Heart left ventricle (tissue), 13 donors: ENCODE data around the gene C1orf74.

Experiments used
- POLR2A ChIP-seq, 2 donors: fragments of 450-650 bp; IDR thresholded peaks; one replicate each; pipeline ENCODE4 v1.6.1; 2017; ENCODE audit warnings: antibody characterized with exemption in 2 of 2, mild to moderate bottlenecking in 2 of 2, moderate library complexity in 2 of 2
- TF ChIP-seq, protein P1 (sequence below), 12 donors: fragments of 200-600 bp; sonication (generic) in 4 of 12; IDR thresholded peaks; one replicate each; pipeline versions ENCODE4 v1.5.0 to v1.8.0; 2018 to 2022; ENCODE audit warnings: antibody characterized with exemption in 12 of 12, mild to moderate bottlenecking in 5 of 12
- donor health status: ischemic (EF 13 %, LVEDD 7.1; RV severe dilation, severe dysfunction).
- donor health status: DM: no; HTN: yes; CAD: no.
- donor health status: DM: no; HTN: no; CAD: no.
- donor health status: ischemic (EF 25% LVEDD 6.9; RV normal size, moderate dysfunction).
- donor health status: ischemic (EF 25% LVEDD 5.7; RV mildly dilated, moderate dysfunction).
- donor health status: ischemic (EF 35%, LVEDD 5.7; RV mildly dilated, moderate dysfunction).
- donor health status: nonischemic (EF 11% LVEDD 7.7; RV severe dilation, severe dysfunction).
- donor health status: DM: yes; HTN: yes; CAD: no.
- donor health status: PGD.
- donor health status: ischemic (EF 29% LVEDD 5.4; RV normal size, mild dysfunction).
- donor health status: nonischemic (EF 23%, LVEDD 6.1; RV moderate dilation, normal function).

DNA sequence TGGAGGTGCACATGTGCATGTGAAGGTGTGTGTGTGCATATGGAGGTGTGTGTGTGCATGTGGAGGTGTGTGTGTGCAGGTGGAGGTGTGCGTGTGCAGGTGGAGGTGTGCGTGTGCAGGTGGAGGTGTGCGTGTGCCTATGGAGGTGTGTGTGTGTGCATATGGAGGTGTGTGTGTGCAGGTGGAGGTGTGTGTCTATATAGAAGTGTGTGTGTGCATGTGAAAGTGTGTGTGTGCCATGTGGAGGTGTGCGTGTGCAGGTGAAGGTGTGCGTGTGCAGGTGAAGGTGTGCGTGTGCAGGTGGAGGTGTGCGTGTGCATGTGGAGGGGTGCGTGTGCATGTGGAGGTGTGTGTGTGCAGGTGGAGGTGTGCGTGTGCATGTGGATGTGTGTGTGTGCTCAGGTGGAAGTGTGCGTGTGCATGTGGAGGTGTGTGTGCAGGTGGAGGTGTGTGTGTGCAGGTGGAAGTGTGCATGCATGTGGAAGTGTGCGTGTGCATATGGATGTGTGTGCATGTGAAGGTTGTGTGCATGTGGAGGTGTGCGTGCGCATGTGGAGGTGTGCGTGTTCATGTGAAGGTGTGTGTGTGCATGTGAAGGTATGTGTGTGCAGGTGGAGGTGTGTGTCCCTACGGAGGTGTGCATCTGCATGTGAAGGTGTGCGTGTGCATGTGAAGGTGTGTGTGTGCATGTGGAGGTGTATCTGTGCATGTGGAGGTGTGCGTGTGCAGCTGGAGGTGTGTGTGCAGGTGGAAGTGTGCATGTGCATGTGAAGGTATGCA lies 13.5 kb downstream of the C1orf74 start:
- TF ChIP-seq, protein P1, sequence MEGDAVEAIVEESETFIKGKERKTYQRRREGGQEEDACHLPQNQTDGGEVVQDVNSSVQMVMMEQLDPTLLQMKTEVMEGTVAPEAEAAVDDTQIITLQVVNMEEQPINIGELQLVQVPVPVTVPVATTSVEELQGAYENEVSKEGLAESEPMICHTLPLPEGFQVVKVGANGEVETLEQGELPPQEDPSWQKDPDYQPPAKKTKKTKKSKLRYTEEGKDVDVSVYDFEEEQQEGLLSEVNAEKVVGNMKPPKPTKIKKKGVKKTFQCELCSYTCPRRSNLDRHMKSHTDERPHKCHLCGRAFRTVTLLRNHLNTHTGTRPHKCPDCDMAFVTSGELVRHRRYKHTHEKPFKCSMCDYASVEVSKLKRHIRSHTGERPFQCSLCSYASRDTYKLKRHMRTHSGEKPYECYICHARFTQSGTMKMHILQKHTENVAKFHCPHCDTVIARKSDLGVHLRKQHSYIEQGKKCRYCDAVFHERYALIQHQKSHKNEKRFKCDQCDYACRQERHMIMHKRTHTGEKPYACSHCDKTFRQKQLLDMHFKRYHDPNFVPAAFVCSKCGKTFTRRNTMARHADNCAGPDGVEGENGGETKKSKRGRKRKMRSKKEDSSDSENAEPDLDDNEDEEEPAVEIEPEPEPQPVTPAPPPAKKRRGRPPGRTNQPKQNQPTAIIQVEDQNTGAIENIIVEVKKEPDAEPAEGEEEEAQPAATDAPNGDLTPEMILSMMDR (IDR thresholded peaks at IDR 0.05): no peak
- TF ChIP-seq POLR2A (IDR thresholded peaks at IDR 0.05): no peak
